HS-27A (cell line): ENCODE measurements around the gene IRAK2.
"Not testable (repeated sequence)": the region's sequence is repeated elsewhere in the genome, so short reads cannot be mapped to it uniquely, and the experiment has no call there.

Source experiments
- DNase-seq: peaks from one replicate; pipeline ENCODE4 v3.0.0-alpha.2; 2012; ENCODE audit warnings: low read depth, missing footprints

Gene IRAK2

DNA sequence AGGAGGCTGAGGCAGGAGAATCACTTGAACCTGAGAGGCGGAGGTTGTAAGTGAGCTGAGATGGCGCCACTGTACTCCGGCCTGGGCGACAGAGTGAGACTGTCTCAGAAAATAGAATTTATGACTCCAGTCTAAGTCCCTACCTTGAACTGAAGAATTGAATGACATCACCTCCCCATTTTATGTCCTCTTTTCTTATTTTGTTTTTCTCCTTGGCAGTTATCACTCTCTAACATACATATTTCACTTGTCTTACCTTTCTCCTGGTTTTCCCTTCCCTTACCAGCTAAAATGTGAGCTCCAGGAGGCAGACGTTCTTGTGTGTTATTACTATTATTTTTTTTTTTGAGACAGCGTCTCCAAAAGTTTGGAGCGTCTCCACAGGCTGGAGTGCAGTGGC is 91.1 kb downstream of the IRAK2 start:
- no peak for DNase-seq

DNA sequence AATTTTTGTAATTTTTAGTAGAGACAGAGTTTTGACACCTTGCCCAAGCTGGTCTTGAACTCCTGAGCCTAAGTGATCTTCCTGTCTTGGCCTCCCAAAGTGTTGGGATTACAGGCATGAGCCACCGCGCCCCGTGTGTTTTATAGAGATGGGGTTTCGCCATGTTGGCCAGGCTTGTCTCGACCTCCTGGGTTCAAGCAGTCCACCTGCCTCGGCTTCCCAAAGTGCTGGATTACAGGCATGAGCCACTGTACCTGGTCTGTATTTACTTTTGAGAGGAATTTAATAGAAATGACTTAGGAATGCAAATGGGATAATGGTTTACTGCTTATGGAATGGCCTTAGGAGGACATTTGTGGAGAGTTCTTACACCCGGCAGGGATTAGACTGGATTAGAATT is 94.3 kb downstream of the IRAK2 start:
- DNase-seq: no peak

DNA sequence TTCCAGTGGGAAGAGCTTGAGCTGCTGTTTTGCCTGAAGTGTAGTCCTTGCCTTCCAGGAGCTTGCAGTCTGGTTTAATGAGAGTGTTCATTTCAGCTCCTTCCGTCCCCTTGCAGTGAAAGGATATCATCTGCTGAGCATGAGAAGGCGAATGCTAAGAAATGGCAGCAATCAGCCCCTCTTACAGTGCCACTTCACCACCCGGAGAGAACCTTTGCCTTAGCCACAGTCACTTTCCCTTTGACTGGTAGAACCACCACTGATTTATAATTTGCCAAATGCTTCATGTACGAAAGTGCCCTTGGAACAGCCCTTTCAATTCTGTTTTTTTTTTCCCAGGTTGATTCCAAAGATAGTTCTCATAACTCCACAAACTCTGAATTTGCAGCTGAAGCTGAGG is 95.1 kb downstream of the IRAK2 start:
- no peak for DNase-seq

DNA sequence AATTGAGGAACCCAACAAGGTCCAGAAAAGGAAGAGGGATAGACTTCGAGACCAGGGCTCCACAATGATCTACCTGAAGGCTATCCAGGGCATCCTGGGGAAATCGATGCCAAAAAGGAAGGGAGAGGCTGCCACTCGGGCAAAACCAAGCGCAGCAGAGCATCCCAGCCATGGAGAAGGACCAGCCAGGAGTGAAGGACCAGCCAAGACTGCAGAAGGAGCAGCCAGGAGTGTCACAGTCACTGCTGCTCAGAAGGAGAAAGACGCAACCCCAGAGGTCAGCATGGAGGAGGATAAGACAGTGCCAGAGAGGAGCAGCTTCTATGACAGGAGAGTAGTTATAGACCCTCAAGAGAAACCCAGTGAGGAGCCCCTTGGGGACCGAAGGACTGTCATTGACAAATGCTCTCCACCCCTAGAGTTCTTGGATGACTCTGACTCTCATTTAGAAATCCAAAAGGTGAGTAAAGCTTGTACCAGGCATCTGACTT is 95.5 kb downstream of the IRAK2 start:
- DNase-seq: no peak

DNA sequence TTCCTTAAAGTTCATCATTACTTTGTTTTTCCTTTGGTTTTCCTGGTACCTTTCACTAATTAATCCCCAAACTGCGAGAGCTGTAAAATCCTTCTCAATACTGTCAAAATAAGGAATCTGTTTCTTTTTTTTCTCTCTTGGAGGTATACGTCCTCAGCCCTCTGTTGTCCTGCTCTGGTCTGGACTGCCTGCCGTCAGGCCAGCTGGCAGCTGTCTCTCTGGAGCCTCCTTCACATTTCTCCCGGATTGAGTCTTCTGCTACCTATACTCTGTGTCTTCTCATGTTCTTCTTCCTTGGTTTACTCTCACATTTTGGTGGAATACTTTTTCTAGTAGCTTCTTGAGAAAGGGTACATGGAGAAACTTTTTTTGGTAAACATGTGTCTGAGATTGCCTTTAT is 97.3 kb downstream of the IRAK2 start:
- DNase-seq: no peak

DNA sequence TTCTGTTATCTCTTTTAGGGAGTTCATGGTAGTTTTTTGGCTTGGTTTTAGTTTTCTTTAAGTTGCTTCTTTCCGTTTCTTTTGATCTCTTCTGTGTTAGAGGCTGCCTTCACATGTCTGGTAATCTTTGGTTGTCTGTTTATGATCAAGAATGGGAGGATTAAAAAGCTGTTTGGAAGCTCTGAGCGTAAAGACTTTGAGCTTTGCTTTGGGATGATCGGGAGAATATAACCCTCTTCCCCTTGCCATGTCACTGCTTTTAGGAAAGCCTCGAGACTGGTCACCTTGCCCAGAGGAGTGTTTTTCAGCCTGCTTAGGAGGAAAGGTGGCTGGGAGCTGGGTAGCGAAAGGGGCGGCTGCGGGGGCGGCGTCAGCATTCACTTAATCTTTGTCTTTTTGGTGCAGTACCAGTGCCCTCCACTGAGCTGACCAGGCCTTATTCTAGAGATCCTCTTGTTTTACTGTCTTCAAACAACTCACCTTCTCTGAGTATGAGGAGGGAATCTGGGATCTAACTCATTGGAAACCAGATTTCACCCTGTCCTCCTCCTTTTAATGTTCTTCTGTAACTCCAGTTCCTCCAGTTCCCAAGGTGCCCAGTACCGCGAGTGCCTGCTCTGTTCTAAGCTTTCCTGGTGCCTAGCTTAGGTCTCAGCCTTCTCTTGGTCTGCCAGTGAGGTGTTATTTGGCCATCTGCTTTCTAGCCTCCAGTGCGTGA is 99.1 kb downstream of the IRAK2 start:
- DNase-seq: no peak

DNA sequence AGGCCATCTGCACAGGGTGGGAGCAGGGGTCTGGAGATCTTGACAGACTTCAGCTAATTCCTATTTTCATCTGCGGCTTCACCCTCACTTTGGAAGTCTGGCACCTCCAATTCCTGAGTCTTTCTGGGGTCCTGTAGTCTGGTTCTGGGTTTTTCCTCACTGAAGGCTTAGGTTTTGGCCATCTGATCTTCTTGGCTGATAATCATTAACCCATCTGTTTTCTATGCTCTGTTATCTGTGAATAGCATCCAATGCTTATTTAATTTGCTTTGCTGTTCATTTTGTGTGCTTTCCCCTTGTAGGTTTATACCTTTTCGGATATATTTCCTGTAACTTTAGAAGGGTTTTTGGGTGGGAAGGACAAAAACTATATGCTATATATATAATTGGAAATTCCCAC is 101.1 kb downstream of the IRAK2 start:
- DNase-seq: no peak

DNA sequence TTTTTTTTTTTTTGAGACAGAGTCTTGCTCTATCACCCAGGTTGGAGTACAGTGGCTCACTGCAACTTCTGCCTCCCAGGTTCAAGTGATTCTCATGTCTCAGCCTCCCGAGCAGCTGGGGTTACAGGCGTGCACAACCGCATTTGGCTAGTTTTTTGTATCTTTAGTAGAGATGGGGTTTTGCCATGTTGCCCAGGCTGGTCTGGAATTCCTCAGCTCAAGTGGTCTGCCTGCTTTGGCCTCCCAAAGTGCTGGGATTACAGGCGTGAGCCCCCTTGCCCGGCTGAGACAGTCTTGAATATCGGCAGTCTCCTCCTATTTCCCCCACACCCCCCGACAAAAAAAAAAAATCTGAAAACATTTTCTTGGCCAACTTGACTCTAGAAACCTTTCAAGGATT is 102.2 kb downstream of the IRAK2 start:
- DNase-seq: not testable (repeated sequence)

DNA sequence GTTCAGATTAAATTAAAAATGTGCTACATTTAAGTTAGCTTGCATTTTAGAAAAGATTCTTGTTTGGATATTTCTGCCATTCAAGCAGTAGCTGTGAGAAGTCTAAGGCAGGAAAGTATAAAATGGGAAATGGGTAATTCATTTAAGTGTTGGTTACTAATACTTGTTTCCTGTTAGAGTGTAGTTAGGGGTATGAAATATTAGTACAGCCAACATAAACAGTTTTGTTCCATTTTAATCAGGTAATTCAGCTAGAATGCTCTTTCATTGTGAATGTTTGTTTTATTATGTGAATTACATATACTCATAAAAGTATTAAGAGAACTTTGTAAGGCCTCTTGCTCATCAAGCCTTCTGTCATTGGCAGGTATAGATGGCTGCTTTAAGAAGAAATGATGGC is 103.4 kb downstream of the IRAK2 start:
- no peak for DNase-seq

DNA sequence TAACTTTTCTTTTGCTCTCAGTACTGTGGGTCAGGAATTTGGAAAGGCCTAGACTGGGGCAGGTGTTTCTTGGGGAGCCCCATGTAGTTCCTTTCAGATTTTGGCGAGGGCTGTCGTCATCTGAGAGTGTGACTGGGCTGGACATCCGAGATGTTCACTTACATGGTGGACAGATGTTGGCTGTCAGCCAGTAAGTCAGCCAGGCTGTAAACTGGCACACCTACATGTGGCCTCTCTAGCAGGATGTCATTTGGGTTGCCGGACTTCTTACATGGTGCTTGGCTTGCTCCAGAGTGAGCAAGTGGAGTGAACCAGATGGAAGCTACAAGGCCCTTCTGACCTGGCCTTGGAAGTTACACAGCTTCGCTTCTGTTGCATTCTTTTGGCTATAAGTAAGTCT is 104.2 kb downstream of the IRAK2 start:
- no peak for DNase-seq

DNA sequence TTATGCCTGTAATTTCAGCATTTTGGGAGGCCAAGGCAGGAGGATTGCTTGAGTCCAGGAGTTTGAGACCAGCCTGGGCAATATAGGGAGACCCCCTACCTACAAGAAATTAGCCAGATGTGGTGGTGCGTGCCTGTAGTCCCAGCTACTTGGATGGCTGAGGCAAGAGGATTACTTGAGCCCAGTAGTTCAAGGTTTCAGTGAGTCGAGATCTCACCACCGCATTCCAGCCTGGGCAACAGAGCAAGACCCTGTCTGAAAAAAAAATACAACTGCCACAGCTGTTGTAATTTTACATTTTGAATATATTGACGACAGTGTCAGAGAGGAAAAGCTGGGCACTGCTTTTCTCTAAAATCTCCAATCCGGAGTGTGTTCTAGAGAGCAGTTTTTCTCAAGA is 104.7 kb downstream of the IRAK2 start:
- no peak for DNase-seq

DNA sequence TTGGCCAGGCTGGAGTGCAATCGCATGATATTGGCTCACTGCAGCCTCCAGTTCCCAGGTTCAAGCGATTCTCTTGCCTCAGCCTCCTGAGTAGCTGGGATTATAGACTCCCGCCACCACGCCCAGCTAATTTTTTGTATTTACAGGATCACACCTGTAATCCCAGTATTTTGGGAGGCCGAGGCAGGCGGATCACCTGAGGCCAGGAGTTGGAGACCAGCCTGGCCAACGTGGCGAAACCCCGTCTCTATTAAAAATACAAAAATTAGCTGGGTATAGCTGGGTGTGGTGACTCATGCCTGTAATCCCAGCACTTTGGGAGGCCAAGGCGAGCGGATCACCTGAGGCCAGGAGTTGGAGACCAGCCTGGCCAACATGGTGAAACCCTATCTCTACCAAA is 107.8 kb downstream of the IRAK2 start:
- not testable (repeated sequence) for DNase-seq

DNA sequence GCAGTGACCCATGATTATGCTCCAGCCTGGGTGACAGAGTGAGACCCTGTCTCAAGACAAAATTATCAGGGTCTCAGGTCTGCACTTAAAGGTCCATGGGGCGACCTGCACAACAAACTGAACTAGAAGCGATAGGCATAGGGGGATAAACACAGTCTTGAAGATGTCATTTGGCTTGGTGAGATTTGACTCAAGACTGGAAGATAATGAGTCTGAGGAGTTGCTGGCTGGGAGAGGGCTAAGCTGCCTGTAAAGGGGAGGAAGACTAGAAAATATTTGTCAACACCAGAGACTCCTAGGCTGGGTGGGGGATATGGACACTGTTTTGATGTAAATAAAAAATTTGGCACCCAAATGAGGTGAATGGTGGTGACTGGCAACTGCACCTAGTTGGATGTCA is 108.3 kb downstream of the IRAK2 start:
- DNase-seq: no peak

DNA sequence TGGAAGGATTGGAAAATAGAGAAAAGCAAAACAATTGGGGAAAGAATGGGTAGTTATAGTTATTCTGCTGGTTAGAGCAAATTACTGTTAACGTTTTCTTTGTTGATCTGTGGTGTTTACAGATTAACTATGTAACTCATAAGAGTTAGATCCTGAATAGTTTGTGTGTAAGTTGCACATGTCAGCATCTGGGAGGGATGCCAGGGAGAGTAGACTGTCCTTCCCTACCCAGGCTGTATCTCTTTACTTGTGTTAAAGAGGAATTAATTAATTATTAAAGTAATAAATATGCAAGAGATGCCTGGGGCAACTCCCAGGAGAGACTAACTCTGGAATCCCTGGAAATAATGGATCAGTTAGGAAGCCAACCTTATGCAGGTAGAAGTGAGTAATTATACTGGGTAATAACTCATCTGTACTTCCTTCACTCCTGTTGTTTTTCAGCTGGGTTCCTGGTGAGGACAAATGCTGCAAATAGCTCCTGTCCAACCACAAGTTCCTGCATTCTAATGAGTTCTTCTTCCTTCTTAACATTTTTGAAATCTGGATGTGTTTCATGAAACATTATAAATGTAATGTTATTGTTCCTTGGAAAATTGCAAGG is 109.1 kb downstream of the IRAK2 start:
- DNase-seq: no peak

DNA sequence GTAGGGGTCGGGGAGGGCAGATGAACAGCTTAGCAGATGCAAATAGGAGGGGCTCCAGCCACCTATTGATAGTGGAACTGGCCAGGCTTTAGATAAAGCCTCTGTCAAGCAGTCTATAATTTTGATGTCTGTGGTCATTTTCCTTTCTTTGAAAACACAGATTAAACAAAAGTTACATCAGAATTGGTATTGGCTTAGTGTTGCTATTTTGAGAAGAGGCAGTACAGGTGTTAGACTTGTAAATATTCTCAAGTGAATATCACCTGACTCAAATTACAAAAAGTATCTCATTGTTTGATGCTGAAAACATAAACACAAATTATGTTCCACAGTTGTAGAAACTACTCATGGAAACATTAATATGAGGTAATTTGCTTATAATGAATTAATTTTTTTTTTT is 109.9 kb downstream of the IRAK2 start:
- DNase-seq: no peak

DNA sequence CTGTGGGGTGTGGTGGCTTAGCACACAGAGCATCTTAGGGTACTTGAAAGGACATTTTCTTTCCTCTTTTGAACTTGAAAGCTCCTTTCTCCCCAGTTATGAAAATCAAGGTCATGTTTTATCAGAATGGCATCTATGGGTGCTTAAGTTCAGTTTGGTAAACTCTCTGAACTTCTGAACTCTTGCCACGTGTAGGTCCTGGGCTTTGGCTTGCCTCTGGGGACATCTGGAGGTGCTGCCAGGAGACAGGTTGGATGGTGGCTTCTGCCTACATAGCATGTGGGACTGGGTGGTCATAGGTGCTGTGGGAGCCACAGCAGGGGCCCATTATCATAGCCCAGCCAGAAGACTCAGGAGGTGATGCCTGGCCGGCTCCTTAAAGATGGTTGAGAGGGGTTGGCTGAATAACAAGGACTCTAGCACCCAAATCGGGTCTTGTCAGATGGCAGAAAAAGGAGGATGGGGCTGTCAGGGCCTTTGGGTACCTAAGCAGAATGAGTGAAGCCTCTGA is 112.5 kb downstream of the IRAK2 start:
- no peak for DNase-seq

DNA sequence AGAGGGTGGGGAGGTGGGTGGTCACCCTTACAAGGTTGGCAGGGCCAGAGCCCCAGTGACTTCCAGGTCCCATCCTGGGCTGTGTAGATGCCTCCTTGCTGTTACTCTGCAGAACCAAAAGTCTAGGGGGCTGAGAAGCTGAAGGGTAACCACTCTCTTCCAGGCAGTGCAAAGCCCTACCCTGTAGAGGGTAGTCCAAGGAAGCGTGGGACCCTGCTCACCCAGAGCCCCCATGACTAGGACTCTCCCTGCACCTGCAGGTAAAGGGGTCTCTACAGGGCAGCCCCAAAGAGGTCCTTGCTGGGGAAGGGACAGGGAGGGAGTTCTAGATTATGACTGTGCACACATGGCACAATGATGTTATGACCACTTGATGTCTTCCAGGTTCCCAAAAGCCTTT is 113.8 kb downstream of the IRAK2 start:
- DNase-seq: no peak

DNA sequence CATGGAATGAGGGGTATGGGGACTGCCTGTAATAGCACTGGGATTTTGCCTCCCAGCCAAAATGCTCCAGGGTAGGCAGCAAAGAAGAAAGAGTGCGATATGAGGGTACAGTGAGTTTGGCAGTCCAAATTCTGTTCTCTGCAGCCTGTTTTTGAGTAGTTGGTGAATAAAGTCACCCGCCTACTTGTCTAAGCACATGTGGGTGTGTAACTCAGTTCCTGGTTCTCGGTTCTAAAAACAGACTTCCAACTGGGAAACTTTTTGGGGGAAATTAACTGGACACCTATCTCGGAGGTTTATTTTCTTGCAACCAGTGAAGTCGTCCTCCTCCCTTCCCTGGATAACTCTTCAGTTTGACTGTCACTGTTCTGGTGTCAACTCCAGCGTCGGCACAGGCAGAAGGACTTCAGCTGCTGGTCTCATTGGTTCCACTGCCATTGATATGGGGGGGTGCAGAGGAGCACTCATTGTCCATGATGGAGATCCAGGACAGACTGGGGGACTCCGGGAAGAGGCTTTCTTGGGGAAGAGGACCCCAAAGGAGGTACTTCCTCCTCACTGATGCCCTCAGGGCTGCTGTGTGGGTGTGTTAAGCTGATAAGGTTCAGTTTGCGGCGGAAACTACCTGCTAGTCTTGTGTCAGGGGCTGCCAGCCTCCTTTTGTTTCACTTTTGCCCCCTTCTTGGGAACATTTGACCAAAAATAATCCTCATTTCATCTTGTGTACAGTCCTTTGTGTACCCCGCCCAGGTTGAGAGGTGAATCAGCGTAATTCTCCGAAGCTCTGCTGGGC is 114.9 kb downstream of the IRAK2 start:
- DNase-seq: no peak

DNA sequence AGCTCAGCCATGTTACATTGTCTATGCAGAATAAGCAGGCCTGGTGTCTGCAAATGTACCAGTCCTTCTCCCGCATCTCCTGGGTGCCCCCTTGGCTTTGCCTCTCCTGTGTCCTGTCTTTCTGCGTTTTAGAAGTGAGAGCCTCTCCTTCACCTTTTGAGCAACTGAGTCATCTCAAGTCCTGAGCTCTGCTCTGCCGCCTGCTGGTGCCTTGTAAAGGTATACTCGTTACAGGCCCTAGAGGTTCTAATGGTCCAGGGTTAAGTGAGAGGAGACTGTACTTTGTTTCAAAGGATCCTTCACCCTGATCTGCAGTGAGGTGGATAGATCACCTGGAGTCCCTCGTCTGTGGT is 115.4 kb downstream of the IRAK2 start:
- DNase-seq: no peak

DNA sequence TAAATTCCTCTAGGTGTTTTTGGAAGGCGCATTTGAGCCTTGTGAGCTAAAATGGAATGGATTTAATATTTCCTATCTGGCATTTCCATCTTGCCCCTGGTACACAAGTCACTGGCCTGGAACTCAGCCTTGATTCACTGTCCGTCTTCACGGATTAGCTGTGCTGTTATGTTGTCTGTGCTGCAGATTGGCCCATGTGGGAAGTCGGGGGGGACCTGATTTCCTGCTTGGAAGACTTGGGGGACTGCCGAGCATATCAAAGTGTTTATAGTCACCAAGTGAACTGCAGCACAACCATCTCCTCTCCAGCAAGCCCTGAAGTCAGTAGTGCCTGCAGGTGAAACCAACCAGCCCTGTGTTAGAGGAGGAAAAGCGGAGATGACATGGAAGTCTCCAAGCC is 115.9 kb downstream of the IRAK2 start:
- no peak for DNase-seq

DNA sequence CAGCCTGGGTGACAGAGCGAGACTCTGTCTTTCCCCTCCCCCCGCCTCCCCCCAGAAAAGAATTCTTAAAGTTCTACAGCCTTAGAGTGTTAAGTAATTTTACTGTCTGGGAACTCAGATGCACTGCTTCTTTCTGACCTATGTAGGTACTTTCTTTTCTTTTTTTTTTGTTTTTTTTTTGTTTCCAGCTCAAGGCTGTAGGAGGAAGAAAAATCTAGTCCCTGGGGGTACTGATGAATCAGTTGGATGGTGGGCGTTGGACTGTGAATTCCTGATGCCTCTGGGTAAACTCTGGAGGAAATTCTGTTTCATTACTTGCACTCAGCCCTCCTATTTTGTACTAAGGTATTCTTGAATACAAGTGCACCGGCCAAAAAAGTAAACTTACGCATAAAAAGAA is 117.2 kb downstream of the IRAK2 start:
- DNase-seq: no peak

DNA sequence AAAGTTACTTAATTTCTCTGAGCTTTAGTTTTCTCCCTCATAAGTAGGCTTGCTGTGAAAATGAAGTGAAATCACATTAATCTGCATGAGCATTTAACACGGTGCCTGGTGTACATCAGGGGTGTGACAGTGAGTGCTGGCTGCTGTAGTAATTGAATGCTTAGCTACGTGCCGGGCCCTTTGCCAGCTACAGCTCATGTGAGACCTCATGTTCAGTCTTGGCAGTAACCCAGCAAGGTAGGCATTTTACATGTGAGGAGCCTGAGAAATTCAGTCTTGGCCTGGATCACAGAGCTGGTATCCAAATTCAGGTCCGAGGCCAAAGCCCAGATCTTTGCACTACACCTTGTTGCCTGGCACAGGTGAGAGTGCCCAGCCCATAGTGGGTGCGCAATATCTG is 118.9 kb downstream of the IRAK2 start:
- no peak for DNase-seq

DNA sequence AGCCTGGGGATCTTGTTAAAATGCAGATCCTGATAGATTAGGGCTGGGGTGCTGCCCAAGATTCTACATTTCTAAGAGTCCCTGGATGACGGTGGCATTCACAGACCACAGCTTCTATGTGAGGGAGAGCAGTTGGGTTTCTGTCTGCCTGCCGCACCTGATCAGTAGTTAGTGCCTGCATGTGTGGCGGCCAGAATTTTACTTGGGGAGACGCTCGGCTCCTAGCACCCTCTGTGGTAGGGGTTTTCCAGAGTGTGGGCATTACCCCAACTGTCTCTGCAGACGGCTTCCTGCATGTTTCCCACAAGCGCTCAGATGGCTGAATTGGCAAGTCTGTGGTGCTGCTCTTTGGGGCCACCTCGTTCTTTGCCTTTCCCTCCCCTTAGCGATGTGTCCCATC is 119.8 kb downstream of the IRAK2 start:
- no peak for DNase-seq
